Cortex of kidney (tissue), 1 donor: Measurements from ENCODE around the gene PNRC1.
"Not testable (repeated sequence)": the region's sequence is repeated elsewhere in the genome, so short reads cannot be mapped to it uniquely, and the experiment has no call there.

Experiments
- DNase-seq: peaks from one replicate; lab custom pipeline; 2025; lab: John Stamatoyannopoulos, UW

Gene PNRC1

DNA sequence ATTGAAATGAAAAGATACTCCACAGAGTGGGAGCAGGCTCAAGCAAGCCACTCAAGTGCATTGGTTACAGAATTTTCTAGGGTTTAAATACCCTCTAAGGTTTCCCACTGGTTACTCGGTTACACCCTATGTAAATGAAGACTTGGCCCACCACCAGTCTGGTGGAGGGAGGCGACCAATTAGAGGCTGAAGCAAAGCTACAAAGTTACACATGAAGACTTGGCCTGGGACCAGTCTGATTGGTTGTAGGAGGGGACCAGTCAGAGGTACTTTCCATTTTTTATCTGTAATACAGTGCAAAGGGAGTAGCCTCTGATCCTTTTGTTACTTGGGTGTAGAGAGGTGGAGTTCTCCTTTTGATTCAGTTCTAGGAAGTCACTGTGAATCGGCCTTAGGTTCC is 29.7 kb downstream of the PNRC1 start:
- DNase-seq = no peak

DNA sequence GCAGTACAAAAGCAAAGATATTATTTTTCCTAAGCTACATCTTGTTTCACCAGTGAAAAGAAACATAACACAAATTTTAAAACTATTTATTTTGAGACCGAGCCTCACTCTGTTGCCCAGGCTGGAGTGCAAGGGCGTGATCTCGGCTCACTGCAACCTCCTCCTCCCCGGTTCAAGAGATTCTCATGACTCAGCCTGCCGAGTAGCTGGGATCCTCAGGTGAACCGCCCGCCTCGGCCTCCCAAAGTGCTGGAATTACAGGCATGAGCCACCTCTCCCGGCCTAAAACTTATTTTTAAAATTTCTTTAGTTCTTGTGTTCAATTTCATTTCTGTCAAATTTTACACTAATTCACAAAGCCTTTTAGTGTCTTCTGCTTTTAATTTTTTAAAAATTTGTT is 31.4 kb downstream of the PNRC1 start:
- no peak for DNase-seq

DNA sequence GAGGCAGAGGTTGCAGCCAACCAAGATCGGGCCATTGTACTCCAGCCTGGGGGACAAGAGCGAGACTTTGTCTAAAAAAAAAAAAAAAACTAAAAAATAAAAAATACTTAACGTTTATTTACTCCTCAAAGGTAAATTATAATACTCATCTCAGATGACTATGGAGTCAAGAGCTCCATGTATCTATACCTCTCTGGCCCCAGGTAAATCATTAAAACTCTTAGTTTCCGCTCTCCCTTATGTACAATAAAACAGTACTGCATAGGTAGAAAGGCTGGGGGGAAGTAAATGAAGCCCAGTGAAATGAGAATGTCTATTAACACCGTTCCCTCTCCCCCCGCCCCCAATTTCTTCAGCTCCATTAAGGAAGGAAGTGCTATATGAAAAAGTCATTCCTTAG is 36.2 kb downstream of the PNRC1 start:
- no peak for DNase-seq

DNA sequence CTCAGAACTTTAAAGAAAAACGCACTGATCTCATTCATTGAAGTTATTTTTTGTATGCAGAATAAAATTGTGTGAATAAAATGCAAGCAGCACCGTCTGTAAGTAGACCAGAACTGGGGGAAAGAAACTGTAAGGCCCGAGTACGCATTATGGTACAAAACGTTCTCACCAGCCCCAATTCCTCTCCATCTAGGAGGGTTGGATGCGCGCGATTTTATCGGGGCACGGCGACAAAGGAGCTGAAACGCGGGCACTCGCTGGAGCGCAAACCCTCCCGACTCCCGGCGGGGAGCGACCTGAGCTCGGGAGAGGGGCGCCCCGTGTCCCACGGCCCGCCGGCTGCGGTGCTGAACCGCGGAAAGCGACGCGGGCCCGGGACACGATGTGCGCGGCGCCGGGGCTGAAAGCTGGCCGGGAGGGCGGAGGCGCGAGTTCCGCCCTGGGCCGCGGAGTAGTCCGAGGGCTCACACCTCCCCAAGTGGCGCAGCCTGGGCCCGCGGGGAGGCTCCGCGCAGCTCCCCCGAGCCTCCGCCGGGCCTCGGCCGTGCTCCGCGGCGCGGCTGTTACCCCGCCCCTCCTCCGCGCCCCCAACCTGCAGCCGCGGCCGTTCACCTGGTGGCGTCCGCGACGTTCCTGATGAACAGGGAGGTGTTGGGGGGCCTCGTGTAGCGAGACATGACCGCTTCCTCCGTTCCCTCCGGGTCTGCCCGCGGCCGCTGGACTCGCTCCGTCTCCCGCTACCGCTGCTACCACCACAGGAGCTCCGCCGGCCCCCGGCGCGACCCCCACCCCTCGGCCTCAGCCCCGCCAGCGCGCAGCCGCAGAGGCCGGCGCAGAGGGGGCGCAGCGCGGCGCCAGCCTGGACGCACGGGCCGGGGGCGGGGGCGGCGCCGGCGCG is 36.9 kb downstream of the PNRC1 start, which contains the start of gene SRSF12:
Gene SRSF12, minus strand, starts transcription at position 861 of the 898 bp plus-strand sequence. Its CDS starts 184 bp downstream, at position 677.
- DNase-seq = no peak

DNA sequence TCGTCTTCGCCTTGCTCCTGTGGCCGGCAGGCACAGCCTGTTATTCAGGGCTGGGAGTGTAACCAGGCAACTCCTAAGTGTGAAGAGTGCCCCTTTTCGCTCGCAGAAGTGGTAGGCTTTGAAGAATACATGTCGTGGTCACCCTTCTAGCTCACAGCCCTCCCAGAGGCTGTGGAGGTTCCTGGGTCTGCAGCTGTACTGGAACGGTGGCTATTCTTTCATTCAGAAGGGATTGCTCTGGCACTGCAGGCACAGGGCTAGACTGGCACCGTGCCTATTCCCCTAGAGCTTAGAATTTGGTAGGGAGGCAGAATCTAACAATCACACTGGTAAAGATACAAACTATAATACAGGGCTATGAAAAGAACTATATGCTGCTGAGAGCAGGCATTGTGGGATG is 38.4 kb downstream of the PNRC1 start:
- DNase-seq = no peak

DNA sequence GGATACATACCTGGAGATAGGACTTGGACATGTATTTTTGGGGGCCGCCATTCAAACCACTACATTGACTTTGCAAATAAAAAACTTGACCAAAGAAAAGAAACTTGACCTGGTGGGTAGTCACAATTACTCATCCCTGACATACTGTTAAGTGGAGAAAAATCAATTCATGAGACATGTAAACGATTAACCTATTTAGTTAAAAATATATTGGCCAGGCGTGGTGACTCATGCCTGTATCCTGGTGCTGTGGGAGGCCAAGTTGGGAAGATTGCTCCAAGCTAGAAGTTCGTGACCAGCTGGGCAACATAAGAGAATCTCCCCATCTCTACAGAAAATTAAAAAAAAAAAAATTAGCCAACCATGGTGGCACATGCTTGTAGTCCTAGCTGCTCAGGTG is 39.8 kb downstream of the PNRC1 start:
- DNase-seq = no peak

DNA sequence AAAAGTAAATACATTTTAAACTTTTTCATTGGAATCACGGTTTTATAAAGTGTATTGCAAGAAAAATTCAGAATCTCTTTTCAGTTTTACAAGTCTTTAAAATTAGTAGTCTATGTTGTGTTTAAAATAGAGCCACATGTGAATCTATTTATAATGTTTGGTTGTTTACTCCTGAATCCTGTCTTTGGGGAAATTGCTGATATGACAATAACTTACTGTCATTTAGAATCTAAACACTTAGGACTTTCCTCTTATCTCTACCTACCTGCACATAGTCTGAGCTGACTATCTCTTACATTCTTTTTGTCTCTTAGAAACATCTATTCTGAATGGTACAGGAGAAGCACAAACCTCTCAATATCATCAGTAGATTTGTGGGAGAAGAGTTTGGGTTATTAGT is 41.4 kb downstream of the PNRC1 start:
- no peak for DNase-seq

DNA sequence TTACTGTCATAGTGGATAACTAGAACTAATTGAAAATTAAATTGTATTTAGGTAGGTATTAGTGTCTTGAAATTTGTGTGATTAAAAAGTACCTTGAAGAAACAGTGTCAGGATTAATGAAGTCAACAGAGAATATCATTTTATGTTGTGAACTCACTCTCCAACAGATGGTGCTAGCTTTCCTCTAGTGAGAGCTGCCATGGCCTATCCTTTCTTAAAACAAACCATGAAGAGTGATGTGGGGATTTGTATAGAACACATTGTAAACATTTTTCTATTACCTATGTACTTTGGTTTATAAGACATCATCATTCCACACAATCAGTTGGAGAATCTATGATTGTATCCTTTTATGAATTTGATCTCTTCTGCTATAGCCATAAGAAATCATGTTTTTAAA is 42.1 kb downstream of the PNRC1 start:
- no peak for DNase-seq

DNA sequence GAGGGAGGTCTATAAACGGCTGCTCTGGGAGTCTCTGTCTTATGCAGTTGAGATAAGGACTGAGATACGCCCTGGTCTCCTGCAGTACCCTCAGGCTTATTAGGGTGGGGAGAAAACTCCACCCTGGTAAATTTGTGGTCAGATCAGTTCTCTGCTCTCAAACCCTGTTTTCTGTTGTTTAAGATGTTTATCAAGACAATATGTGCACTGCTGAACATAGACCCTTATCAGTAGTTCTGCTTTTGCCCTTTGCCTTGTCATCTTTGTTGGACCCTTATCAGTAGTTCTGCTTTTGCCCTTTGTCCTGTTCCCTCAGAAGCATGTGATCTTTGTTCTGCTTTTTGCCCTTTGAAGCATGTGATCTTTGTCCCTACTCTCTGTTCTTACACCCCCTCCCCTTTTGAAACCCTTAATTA is 47.7 kb downstream of the PNRC1 start:
- not testable (repeated sequence) for DNase-seq

DNA sequence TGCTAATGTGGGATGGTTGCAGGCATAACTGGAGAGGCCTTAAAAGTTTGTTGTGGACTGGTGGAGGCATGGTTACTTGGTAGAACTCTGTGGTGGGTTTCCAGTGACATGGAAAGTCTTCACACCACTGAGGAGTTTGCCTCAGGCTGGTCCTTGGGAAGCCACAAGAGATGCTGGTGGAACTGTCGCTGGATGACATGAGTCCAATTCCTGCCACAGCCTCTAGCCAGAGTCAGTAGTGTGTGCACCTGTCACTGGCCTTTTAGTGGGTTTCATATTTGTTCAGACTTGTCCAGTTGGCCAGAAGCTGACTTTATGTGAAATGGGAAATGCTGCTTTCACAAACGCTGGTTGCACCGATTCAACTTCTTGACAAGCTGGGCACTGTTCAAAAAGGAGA is 51.0 kb downstream of the PNRC1 start:
- no peak for DNase-seq

DNA sequence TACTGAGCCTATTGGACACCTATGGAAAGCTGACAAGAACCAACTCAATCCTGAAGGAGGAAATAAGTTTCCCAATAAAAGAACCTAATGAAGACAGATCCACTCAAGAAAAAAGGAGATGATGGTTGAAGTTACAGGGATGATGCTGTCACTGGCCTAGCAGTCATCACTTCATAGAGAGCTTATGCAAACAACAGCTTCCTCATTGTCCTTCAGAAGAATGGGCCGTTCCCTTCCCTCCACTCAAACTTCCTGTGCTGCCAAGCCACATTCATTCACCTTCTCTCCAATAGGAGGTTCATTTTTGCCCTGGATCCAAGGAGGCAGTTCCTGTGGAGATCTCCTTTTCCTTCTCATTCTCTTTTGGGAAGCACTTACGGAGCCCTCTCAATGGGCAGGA is 51.5 kb downstream of the PNRC1 start:
- no peak for DNase-seq

DNA sequence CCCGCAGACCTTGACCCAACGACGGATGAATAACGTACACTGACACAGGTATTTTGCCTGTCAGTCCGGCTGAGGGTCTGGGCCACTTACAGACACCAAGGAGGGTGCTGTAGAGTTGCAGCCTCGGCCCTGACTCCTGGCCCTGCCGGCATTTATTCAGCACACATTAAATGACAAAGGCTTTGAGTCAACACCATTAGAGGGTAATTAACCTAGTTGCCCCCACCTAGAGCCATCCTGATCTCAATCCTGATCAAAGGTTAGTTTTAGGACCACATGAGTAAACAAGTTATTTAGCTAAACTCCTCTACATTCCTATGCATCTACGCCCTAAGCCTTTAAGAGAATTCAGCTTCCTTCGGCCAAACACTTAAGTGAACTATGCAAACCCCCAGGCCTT is 53.4 kb downstream of the PNRC1 start:
- DNase-seq = no peak

DNA sequence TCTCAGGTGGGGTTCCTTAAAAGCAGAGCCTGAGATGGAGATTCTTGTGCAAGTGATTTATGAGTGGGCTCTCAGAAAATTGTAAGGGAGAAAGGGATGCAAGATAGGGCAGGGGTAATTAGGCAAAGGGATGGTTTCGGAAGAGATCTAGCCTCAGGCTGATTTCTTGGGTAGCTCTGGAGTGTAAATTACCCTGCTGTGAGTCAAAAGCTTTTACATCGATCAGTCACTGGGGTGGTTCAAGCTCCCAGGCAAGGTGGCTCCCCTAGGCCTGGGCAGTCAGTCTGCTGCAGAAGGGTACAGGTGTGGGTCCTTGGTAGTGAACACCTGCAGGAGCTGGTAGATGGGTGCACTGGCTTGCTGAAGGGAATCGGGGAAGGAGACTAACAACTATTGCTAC is 54.2 kb downstream of the PNRC1 start:
- no peak for DNase-seq
